Liver (tissue), 3 donors: ENCODE measurements around the gene TSHZ2.

Source experiments
- CTCF ChIP-seq: fragments of 150-350 bp; IDR thresholded peaks from 2 replicates; pipeline ENCODE4 v1.5.1; 2017; ENCODE audit warnings: improper control_type of control experiment, low read depth, low read length; ENCODE audit not compliant: missing input control
- EGR1 ChIP-seq, 2 donors: IDR thresholded peaks; 2 replicates each; pipeline ENCODE4 v1.6.1; 2016 to 2018; ENCODE audit warnings: antibody characterized with exemption in 2 of 2, low read depth in 2 of 2
- JUND ChIP-seq, 2 donors: IDR thresholded peaks; 2 replicates each; pipeline ENCODE4 v1.6.1; 2016; ENCODE audit warnings: antibody characterized with exemption in 2 of 2
- NR2F2 ChIP-seq: IDR thresholded peaks from 2 replicates; pipeline ENCODE4 v1.6.1; 2016; ENCODE audit warnings: antibody characterized with exemption
- RAD21 ChIP-seq, 2 donors: IDR thresholded peaks; 2 replicates each; pipeline ENCODE4 v1.6.1; 2016; ENCODE audit warnings: antibody characterized with exemption in 2 of 2, mild to moderate bottlenecking in 2 of 2
- RXRA ChIP-seq, 2 donors: IDR thresholded peaks; 2 replicates each; pipeline ENCODE4 v1.6.1; 2017 to 2018; ENCODE audit warnings: antibody characterized with exemption in 2 of 2, mild to moderate bottlenecking in 1 of 2
- TAF1 ChIP-seq: conservative IDR thresholded peaks from 2 replicates; pipeline ENCODE4 v1.6.1; 2016; ENCODE audit warnings: antibody characterized with exemption, mild to moderate bottlenecking
- ZBTB33 ChIP-seq: IDR thresholded peaks from 2 replicates; pipeline ENCODE4 v1.6.1; 2016; ENCODE audit warnings: antibody characterized with exemption
- donor health status: healthy.
- donor health status: healthy.

- TF ChIP-seq CTCF (no peak), RAD21 (IDR thresholded peaks at IDR 0.05) (no peak), ZBTB33 (no peak), NR2F2 (no peak), RXRA (IDR thresholded peaks at IDR 0.05) (no peak), TAF1 (no peak), EGR1 (IDR thresholded peaks at IDR 0.05; ENCODE audit: low read depth in 2 of 2) (no peak), JUND (IDR thresholded peaks at IDR 0.05) (no peak)
Observed at GRCh38 chr20:53487461-53488200, 515.5 kb downstream of the TSHZ2 start.
